OCI-M2 (cell line): ENCODE results near the gene SLC4A3.
"Not testable (repeated sequence)": the region's sequence is repeated elsewhere in the genome, so short reads cannot be mapped to it uniquely, and the experiment has no call there.

Experiments
- DNase-seq: peaks from one replicate; lab custom pipeline; 2025; ENCODE audit not compliant: unreplicated experiment; lab: John Stamatoyannopoulos, UW

The SLC4A3 gene

DNA sequence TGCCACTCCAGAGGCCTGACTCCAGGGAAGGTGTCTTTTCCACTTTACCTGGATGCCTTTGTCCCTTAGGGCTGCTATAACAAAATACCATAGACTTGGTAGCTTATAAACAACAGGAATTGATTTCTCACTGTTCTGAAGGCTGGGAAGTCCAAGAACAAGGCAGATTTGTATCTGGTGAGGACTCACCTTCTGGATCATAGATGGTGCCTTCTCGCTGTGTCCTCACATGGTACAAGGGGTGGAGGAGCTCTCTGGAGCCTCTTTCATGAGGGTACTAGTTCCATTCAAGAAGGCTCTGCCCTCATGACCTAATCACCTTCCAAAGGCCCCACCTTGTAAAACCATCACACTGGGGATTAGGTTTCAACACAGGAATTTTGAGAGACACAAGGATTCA lies 52.1 kb downstream of the SLC4A3 start:
- DNase-seq: no peak

DNA sequence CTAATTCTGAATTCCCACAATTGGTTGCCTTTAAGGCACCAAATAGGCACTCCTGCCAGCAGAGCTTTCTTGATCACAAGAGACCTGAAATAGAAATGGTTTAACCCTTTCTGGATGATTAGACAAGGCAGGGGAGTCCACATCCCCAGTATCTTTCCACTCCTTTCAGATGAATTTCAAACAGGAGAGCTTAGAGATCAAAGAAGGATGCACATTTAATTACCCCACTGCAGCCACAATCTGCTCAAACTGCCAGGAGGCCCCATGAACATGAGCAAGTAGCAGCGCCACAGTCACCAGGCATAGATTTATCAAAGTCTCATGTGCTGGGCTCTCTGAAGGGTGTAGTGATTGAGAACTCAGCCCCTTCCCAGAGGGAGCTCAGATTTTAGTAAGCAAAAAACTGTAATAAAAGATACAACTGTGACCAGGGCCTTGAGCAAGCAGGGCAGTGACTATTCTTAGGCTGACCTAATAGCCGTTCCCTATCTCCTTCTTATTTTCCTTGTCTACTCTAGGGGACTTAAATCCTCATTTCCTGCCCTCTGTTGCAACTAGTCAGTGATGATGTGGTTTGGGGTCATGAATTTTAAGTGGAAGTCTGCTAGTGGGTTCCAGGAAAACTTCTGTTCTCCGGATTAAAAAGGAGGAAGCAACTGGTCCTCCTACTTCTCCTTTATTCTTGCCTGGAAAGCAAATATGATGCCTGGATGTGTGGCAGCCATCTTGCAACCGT lies 53.7 kb downstream of the SLC4A3 start:
- DNase-seq: no peak

DNA sequence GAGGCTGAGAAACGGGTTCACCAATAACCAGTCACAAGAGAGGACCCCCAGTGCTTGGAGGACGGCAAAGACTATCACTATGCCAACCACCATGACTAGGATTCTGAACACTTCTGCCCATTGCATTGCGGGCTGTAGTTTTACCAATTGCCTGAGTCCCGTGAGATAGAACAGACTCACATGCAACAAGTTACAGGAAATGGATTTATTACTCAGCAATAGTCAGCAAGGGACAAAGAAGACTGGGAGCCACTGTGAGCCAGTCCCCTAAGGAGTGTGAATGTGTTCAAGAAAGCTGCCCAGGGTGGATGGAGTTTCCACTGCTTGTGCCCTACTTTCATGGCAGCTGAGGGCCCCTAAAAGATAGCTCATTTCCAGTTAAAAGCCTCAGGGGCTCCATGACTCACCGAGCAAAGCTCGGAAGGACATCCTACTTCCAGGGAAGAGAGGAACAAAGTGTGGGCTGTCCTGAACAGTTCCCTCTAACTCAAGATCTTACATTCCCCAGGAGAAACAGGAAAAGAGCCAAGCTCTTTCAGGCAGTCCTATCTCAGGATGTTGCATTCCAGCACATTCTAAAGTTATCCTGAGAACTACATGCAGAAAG lies 54.4 kb downstream of the SLC4A3 start:
- no peak for DNase-seq

DNA sequence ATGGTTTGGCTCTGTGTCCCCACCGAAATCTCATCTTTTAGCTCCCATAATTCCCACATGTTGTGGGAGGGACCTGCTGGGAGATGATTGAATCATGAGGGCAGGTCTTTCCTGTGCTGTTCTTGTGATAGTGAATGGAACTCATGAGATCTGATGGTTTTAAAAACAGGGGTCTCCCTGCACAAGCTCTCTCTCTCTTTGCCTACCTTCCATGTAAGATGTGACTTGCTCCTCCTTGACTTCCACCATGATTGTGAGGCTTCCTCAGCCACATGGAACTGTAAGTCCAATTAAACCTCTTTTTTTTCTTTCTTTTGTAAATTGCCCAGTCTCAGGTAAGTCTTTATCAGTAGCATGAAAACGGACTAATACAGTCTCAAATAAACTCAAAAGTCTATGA lies 56.0 kb downstream of the SLC4A3 start:
- not testable (repeated sequence) for DNase-seq

DNA sequence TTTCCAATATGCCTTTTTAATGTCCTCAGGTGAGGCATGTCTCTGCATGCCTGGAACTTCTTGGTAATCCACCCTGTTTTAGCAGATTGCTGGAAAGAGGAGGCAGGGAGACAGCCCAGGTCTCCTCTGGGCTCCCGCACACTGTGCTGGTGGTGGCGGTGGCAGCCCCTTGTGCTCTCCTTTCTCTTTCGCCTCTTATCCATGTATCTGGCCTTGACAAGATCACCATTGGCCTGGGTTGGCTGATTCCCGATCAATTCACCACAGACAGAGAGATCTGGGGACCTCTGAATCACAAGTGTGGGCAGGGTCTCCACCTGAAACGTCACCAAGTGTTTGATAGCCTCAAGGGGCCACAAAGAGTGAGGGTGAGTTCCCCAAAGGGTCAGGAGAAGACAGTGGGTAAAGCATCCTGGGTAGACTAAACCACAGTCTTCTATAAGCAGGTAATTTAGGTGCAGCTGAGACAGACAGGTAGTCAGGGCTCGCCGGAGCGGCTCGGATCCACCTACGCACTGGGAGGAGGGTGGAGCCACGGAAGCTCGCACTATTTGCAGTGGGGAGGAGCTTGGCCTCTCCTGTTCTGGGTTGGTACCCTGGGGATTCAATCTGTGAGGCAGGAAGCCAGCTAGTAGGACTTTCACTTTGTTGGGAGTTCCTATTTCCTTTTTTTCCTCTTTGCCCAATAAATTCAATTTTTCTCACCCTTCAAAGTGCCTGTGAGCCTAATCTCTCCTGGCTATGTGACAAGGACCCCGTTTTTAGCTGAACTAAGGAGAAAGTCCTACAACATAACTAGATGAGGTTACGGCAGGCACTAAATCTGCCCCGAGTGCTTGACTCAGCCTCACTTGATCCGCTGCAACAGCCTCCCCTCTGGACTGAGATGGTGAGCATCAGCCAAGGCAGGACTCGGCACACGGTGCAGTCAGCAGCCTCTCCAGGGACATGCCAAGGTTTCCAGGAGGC lies 57.6 kb downstream of the SLC4A3 start:
- DNase-seq: no peak

DNA sequence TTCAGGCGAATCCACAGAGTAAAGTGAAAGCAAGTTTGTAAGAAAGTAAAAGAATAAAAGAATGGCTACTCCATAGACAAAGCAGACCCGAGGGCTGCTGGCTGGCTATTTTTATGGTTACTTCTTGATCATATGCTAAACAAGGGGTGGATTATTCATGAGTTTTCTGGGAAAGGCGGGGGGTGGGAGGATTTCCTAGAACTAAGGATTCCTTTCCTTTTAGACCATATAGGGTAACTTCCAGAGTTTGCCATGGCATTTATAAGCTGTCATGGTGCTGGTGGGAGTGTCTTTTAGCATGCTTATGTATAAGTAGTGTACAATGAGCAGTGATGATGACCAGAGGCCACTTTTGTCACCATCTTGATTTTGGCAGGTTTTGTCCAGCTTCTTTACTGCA lies 59.8 kb downstream of the SLC4A3 start:
- no peak for DNase-seq

DNA sequence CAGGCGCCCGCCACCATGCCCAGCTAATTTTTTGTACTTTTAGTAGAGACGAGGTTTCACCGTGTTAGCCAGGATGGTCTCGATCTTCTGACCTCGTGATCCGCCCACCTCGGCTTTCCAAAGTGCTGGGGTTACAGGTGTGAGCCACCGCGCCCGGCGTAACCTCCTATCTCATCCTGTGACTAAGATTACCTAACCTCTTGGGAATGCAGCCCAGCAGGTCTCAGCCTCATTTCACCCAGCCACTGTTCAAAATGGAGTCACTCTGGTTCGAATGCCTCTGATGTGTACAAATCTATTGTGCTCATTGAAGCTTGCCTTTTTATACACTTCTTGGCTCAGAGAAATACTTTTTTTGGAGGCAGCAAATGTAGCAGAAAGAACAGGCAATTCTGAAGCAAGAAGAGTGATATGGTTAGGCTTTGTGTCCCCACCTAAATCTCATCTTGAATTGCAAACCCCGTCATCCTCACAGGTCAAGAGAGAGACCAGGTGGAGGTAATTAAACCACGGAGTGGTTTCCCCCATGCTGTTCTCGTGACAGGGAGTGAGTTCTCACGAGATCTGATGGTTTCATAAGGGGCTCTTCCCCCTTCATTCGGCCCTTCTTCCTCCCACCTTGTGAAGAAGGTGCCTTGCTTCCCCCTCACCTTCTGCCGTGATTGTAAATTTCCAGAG lies 60.6 kb downstream of the SLC4A3 start:
- DNase-seq: no peak

DNA sequence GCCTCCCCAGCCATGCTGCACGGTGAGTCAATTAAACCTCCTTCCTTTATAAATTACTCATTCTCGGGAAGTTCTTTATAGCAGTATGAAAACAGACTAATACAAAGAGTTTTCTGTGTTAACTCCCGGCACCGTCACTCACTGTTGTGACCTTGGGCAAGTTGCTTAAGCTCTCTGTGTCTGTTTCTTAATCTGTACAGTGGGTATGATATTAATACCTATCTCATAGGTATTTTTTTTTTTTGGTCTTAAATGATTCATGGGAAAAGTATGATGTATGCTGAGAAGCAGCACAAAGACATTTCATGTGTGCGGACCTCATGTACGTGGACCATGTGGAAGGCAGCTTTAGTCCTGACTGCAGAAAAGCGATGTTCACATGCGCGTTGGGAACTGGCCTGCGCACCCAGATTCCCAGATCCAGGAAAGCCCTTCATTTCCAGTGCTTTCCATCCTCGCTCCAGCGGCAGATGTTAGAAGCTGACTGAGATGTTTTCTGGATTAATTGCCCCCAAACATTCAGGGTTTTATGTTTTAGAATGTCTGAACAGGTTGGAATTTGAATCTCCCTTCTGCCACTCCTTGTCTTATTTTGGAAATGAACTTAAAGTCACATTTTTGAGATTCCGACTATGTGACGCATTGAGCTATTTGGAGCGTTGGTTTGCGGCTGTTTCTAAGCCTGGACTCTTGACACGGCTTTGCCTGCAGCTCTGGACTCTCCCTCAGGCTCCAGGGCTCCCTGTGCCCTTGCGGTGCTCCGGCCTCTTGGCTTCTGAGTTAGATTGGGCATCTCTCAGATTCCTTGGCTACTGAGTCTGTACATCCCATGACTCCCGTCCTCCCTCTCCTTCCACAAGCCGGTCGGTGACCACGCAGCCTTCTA lies 61.4 kb downstream of the SLC4A3 start:
- no peak for DNase-seq

DNA sequence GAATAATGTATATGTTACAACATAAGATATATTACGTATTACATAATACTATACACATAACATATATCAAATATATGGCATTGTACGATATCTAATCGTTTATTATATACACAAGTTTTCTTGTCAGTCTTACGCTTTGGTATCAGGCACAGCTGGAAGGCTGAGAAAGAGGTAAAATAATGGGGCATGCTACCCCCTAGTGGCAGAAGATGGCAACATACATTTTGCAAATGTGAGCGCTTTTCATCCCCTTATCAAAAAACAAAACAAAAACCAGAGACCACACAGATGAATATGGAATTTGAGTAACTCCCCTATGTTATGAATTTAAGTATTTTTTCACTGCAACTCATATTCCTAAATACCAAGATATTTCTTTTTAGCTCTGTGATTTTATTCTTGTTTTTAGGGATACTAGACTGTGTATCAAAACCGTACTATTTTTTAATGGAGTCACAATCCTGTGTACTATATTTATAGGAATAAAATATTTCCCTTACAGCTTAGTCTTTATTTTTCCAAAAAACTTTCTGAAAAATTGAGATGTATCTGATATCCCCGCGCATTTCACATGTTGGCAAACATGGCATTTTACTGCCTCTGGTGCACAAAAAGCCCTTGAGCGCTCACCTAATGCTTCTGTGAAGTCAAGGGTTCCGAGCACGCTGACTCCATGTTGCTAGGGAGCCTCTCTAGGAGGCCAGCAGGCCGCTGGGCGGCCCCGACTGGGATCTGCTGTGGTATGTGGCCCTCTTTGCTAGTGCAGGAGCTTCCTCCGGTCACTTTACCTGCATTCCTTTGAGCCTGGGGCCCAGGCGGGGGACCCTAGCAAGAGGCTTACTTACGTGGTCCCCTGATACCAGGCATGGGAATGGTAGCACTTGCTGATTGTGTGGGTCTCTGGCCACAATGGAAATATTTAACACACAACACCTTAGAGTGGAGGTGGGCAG lies 62.5 kb downstream of the SLC4A3 start:
- no peak for DNase-seq

DNA sequence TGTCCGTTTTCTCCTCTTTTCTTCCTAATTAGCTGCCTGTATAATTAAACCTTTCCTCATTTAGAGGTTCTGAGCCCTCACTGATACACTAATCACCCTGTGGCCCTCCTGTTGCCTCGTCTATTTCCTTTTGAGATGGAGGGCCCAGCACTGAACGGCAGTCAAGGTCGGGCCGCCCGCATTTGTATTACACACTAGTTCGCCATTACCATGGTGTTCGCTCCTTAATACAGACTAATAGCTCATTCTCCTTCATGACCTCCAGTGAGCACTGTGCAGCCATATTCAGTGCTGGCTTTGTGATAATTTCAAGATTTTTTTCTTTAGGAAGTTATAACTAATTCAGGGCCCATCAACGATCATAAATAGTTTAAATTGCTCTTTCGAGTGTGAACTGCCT lies 64.1 kb downstream of the SLC4A3 start:
- no peak for DNase-seq
